Stimulated activated CD4-positive, alpha-beta T cell treated with anti-CD3 and anti-CD28 coated beads, Interleukin-12 subunit alpha, Interleukin-12 subunit beta, amount 100 ng/mL, for 4 hours (primary cell): Measurements from ENCODE around the gene SPAG6.

Experiments used
- DNase-seq: peaks from one replicate; pipeline ENCODE4 v3.0.0-alpha.2; 2020

The SPAG6 gene

DNA sequence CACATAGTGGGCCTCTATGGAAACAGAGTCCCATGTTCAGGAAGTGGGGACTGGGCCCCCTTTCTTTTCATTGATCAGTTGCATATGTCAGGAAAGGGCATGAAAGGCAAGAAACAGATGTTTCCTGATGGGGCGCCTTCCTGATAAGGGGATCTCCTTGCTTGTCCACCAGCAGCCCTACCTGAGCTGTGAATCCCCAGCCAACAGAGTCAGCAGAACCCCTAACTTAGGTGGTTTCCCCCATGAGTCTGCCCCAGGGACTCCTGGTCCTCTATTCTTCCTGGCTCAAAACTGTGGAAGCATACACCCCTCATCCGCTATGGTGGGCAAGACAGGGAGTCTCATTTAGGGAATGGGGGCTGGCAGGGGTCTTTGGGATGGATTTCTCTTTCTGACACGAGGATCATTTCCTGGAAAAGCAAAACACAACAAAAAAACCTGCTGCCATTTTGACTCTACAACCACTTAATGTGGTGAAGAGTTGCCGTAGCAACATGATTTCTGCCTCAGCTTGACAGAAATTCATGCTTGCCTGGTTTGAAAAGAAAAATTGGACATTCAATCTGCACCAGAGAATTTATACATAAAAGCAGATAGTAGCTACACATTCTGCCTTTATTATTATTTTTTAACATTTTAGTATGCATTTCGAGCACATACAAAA lies 119.8 kb downstream of the SPAG6 start:
- DNase-seq, result no peak

GRCh38 chr10:22466763-22467334 lies 121.6 kb downstream of the SPAG6 start:
- no peak for DNase-seq
